Mammary epithelial cell (primary cell): ENCODE data around the gene DTNB.

Experiments used
- EZH2 ChIP-seq: IDR thresholded peaks from 2 replicates; pipeline ENCODE4 v1.6.1; 2012; ENCODE audit warnings: low read length, inconsistent platforms, borderline replicate concordance
- TF ChIP-seq, protein P1 (sequence below), 2 donors: IDR thresholded peaks in 1 of 2; conservative IDR thresholded peaks in 1 of 2; 2 replicates each; pipeline ENCODE4 v1.5.1; 2011 to 2012; ENCODE audit warnings: inconsistent platforms in 2 of 2, low read length in 2 of 2, mild to moderate bottlenecking in 2 of 2, control low read depth in 1 of 2, low read depth in 1 of 2; ENCODE audit not compliant: insufficient read depth in 1 of 2; ENCODE audit errors: extremely low read depth in 1 of 2

DNA sequence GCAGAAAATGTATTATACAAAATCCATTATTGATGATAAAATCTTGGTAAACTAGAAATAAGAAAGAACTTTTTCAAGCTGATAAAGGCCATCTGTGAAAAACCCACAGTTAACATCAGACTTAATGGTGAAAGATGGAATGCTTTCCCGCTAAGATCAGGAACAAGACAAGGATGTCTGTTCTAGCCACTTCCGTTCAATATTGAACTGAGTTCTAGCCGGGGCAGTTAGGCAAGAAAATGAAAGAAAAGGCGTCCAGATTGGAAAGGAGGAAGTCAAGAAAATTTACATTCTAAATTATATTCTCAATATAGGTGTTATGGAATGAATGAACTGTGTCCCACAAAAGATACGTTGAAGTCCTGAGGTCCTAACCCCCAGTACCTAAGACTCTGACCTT lies 39.1 kb upstream of the DTNB start:
- TF ChIP-seq, protein P1, sequence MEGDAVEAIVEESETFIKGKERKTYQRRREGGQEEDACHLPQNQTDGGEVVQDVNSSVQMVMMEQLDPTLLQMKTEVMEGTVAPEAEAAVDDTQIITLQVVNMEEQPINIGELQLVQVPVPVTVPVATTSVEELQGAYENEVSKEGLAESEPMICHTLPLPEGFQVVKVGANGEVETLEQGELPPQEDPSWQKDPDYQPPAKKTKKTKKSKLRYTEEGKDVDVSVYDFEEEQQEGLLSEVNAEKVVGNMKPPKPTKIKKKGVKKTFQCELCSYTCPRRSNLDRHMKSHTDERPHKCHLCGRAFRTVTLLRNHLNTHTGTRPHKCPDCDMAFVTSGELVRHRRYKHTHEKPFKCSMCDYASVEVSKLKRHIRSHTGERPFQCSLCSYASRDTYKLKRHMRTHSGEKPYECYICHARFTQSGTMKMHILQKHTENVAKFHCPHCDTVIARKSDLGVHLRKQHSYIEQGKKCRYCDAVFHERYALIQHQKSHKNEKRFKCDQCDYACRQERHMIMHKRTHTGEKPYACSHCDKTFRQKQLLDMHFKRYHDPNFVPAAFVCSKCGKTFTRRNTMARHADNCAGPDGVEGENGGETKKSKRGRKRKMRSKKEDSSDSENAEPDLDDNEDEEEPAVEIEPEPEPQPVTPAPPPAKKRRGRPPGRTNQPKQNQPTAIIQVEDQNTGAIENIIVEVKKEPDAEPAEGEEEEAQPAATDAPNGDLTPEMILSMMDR (conservative IDR thresholded peaks at IDR 0.05 in 1 of 2, IDR thresholded peaks at IDR 0.05 in 1 of 2; ENCODE audit: extremely low read depth in 1 of 2, insufficient read depth in 1 of 2, low read depth in 1 of 2, low read length in 2 of 2), result no peak
- no peak for TF ChIP-seq EZH2
